Bronchial epithelial cell (primary cell): ENCODE measurements around the gene HAPLN2. TPM values are rescaled to one million over a fixed set of nuclear protein-coding genes. Genes with fewer than 3 reads are reported as not detected.
"Not testable (repeated sequence)": the region's sequence is repeated elsewhere in the genome, so short reads cannot be mapped to it uniquely, and the experiment has no call there.

Source experiments
- DNase-seq: peaks from one replicate; pipeline ENCODE4 v3.0.0-alpha.2; 2010; ENCODE audit warnings: low read depth
- FAIRE-seq: peaks from 2 replicates; lab custom pipeline; 2011; peaks lifted over from hg19 to GRCh38; lab: Jason Lieb, UNC
- H3K27me3 ChIP-seq: 2 replicates; pipeline ENCODE4 v1.5.1; 2011; ENCODE audit warnings: low read length; ENCODE audit not compliant: control insufficient read depth, insufficient read depth
- H3K36me3 ChIP-seq: 2 replicates; pipeline ENCODE4 v1.5.1; 2011; ENCODE audit warnings: low read length; ENCODE audit not compliant: control insufficient read depth, insufficient read depth
- H3K4me3 ChIP-seq: 2 replicates; pipeline ENCODE4 v1.5.1; 2011; ENCODE audit warnings: mild to moderate bottlenecking, low read depth, low read length, control low read depth
- total RNA-seq: library from RNA; depleted of rRNA; stranded (reverse); fragments of >200 nt; gene quantifications from 2 replicates; pipeline ENCODE4 v1.2.1, GENCODE V29; 2014
- TF ChIP-seq, protein P1 (sequence below): IDR thresholded peaks from 2 replicates; pipeline ENCODE4 v1.5.1; 2011; ENCODE audit warnings: mild to moderate bottlenecking, moderate library complexity, low read length, control low read depth, inconsistent platforms; ENCODE audit not compliant: insufficient read depth, severe bottlenecking

Gene HAPLN2
- total RNA-seq, 1 donor from 2014 or later = under 0.01 TPM

DNA sequence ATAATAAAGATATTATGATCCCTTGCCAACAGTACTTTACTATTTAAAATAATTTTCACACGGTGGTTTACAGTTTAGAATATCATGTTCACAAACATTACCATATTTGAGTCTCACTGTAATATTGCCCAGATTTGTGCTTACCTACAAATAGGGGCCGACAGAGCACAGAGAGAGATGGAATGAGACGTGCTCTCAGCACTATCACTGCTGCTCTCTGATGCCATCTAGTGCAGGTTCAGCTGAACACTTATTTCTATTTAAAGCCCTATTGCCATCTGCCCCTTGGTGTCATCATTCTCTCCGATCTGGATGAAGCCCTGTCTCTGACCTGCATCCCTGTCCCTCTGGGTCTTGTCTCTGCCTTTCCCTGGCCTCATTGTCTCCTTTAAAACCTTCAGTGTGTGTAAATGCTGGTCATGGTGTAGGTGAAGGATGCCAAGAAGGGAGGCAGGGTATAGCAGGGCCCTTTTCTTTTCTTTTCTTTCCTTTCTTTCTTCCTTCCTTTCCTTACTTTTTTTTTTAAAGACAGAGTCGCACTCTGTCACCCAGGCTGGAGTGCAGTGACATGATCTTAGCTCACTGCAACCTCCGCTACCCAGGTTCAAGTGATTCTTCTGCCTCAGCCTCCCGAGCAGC is 11.1 kb upstream of the HAPLN2 start:
- no peaks in the 10 kb centered on the region for H3K27me3 ChIP-seq
- DNase-seq = peak; percentile 75
- TF ChIP-seq, protein P1, sequence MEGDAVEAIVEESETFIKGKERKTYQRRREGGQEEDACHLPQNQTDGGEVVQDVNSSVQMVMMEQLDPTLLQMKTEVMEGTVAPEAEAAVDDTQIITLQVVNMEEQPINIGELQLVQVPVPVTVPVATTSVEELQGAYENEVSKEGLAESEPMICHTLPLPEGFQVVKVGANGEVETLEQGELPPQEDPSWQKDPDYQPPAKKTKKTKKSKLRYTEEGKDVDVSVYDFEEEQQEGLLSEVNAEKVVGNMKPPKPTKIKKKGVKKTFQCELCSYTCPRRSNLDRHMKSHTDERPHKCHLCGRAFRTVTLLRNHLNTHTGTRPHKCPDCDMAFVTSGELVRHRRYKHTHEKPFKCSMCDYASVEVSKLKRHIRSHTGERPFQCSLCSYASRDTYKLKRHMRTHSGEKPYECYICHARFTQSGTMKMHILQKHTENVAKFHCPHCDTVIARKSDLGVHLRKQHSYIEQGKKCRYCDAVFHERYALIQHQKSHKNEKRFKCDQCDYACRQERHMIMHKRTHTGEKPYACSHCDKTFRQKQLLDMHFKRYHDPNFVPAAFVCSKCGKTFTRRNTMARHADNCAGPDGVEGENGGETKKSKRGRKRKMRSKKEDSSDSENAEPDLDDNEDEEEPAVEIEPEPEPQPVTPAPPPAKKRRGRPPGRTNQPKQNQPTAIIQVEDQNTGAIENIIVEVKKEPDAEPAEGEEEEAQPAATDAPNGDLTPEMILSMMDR = peak; percentile 88
- H3K36me3 ChIP-seq = no peaks in the 10 kb centered on the region
- no peak for FAIRE-seq
- H3K4me3 ChIP-seq = no peak overlapping the region

- FAIRE-seq (no peak), DNase-seq (peak; percentile 40)
- TF ChIP-seq, protein P1 = peak; percentile 70
- Histone ChIP-seq H3K36me3 (no peaks in the 10 kb centered on the region), H3K27me3 (no peaks in the 10 kb centered on the region), H3K4me3 (no peak overlapping the region)
Observed at GRCh38 chr1:156608981-156609380, 10.2 kb upstream of the HAPLN2 start.

DNA sequence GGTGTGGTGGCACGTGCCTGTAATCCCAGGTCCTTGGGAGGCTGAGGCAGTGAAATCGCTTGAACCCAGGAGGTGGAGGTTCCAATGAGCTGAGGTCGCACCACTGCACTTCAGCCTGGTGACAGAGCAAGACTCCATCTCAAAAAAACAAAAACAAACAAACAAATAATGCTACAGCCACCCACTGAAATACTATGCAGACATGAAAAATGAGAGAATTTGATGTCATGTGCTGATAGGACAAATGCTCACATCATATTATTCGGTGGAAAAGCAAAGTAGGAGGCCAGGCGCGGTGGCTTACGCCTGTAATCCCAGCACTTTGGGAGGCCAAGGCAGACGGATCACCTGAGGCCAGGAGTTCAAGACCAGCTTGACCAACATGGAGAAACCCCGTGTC is 9.1 kb upstream of the HAPLN2 start:
- not testable (repeated sequence) for H3K36me3 ChIP-seq, DNase-seq, H3K27me3 ChIP-seq, H3K4me3 ChIP-seq, FAIRE-seq

DNA sequence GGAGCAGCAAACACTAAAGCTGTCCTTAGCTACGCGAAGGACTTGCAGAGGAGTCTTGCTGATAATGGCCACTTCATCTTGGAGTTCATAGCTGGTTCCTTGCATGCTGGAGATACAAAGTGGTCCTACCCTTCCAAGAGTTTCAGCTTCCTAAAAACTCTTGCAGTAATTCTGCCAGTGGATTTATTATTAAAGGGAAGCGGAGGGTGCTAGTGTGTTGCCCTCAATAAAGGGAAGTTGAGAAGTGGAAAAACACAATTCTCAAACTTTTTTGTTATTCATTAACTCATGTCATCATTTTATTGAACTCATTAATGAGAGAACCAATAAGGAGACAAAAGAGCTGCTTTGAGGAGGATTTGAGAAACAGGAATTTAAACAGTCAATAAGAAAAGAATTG is 6.5 kb upstream of the HAPLN2 start:
- TF ChIP-seq, protein P1 = no peak
- H3K4me3 ChIP-seq = no peak overlapping the region
- no peaks in the 10 kb centered on the region for H3K36me3 ChIP-seq
- no peak for DNase-seq
- FAIRE-seq = no peak
- peaks cover 3% of the 10 kb centered on the region for H3K27me3 ChIP-seq

DNA sequence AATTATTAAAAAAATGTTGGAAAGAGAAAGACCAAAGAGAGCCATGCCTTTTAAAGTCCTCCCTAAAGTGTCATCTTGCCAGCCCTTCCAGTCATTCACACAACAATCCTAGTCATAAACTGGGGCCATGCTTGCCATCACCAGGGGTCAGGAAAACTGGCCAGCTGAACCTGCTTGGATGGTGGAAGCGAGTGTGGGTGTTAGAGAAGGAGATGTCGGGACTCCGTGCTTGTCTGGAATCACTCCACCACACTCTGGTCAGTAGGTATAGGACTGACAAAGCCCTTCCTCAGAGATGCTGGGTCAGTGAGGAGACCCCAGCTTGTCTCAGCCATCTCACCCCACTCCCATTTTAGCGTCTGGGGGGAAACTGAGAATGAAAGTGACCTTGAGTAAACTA is 3.3 kb upstream of the HAPLN2 start:
- H3K4me3 ChIP-seq = no peak overlapping the region
- no peak for DNase-seq
- TF ChIP-seq, protein P1 = no peak
- H3K36me3 ChIP-seq = no peaks in the 10 kb centered on the region
- FAIRE-seq = no peak
- H3K27me3 ChIP-seq = peaks cover 9% of the 10 kb centered on the region

- Histone ChIP-seq H3K27me3 (peaks cover 9% of the 10 kb centered on the region), H3K4me3 (no peak overlapping the region), H3K36me3 (no peaks in the 10 kb centered on the region)
- TF ChIP-seq, protein P1 = no peak
- no peak for FAIRE-seq
- DNase-seq = no peak
Observed at GRCh38 chr1:156616463-156616862, 2.8 kb upstream of the HAPLN2 start.
